ENCODE measurements around the gene SYT14.

DNA sequence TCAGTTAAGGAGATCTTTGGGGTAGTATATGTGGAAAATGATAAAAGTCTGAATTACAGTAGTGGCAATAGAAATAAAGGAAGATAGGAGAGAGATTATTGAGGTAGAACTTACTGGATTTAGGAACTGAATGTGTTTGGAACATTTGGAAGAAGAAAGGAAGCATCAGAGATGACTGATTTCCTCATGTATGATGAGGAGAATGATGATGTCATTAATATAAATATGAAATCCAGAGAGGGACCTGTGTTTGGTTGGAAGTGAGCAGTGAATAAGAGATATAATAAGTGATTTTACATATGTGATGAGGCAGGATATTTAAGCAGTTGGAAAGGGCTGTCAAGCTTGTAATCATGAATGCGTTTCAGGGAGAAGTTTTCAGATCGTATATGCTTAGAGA is 86.3 kb downstream of the SYT14 start:
- no peak for TF ChIP-seq SUZ12 (IDR thresholded peaks at IDR 0.05; ENCODE audit: extremely low read depth, insufficient read depth, insufficient read length)
- no peak for TF ChIP-seq YY1 (IDR thresholded peaks at IDR 0.05; ENCODE audit: insufficient read depth, insufficient read length)
- TF ChIP-seq ZNF274 (IDR thresholded peaks at IDR 0.05; ENCODE audit: low read depth, low read length), result no peak

Measured in NT2/D1 (cell line).